ENCODE results near the gene ZCRB1.

Gene ZCRB1

GRCh38 chr12:42296503-42297109 lies 29.3 kb downstream of the ZCRB1 start:
- no peak overlapping the region for H3K4me3 ChIP-seq (replicated peaks; ENCODE audit: insufficient read depth, low read length)
- TF ChIP-seq CTCF (IDR thresholded peaks at IDR 0.05; ENCODE audit: insufficient read depth, low read length) = peak; percentile 39
- no peak for TF ChIP-seq POLR2AphosphoS5 (IDR thresholded peaks at IDR 0.05; ENCODE audit: low read depth)
- no peak for TF ChIP-seq SPI1 (IDR thresholded peaks at IDR 0.05; ENCODE audit: borderline replicate concordance, low read depth)
- TF ChIP-seq GABPA (IDR thresholded peaks at IDR 0.05; ENCODE audit: low read depth) = 0 out of 2 replicates have a peak, but pooled peaks have one; percentile 11
- no peak for TF ChIP-seq REST (IDR thresholded peaks at IDR 0.05; ENCODE audit: insufficient replicate concordance, low read depth)
- DNase-seq (ENCODE audit: low read depth in 1 of 2, low spot score in 1 of 2) = peak in 1 of 2 experiments; percentile 47
- H3K27ac ChIP-seq (replicated peaks) = no peak overlapping the region
- H3K27me3 ChIP-seq (ENCODE audit: insufficient read depth, poor library complexity, severe bottlenecking) = no peaks in the 10 kb centered on the region

GRCh38 chr12:42291680-42292079 lies 34.2 kb downstream of the ZCRB1 start:
- DNase-seq (ENCODE audit: low read depth in 1 of 2, low spot score in 1 of 2) = no peak
- TF ChIP-seq POLR2AphosphoS5 (IDR thresholded peaks at IDR 0.05; ENCODE audit: low read depth) (no peak), REST (IDR thresholded peaks at IDR 0.05; ENCODE audit: insufficient replicate concordance, low read depth) (no peak), CTCF (IDR thresholded peaks at IDR 0.05; ENCODE audit: insufficient read depth, low read length) (no peak), GABPA (IDR thresholded peaks at IDR 0.05; ENCODE audit: low read depth) (no peak), SPI1 (IDR thresholded peaks at IDR 0.05; ENCODE audit: borderline replicate concordance, low read depth) (no peak)
- no peaks in the 10 kb centered on the region for H3K27me3 ChIP-seq (ENCODE audit: insufficient read depth, poor library complexity, severe bottlenecking)
- no peak overlapping the region for H3K27ac ChIP-seq (replicated peaks)
- H3K4me3 ChIP-seq (replicated peaks; ENCODE audit: insufficient read depth, low read length) = no peak overlapping the region

- no peak for DNase-seq (ENCODE audit: low read depth in 1 of 2, low spot score in 1 of 2)
- H3K27ac ChIP-seq (replicated peaks) = no peak overlapping the region
Observed at GRCh38 chr12:42288544-42288943, 37.4 kb downstream of the ZCRB1 start.

More at GRCh38 chr12:42288544-42288943, 37.4 kb downstream of the ZCRB1 start:
- Histone ChIP-seq H3K4me3 (replicated peaks; ENCODE audit: insufficient read depth, low read length) (no peak overlapping the region), H3K27me3 (ENCODE audit: insufficient read depth, poor library complexity, severe bottlenecking) (no peaks in the 10 kb centered on the region)
- TF ChIP-seq SPI1 (IDR thresholded peaks at IDR 0.05; ENCODE audit: borderline replicate concordance, low read depth) (no peak), CTCF (IDR thresholded peaks at IDR 0.05; ENCODE audit: insufficient read depth, low read length) (no peak), GABPA (IDR thresholded peaks at IDR 0.05; ENCODE audit: low read depth) (no peak), POLR2AphosphoS5 (IDR thresholded peaks at IDR 0.05; ENCODE audit: low read depth) (no peak), REST (IDR thresholded peaks at IDR 0.05; ENCODE audit: insufficient replicate concordance, low read depth) (no peak)
